ENCODE measurements around the gene C10orf105. TPM values are rescaled to one million over a fixed set of nuclear protein-coding genes. Genes with fewer than 3 reads are reported as not detected.

The C10orf105 gene, protein sequence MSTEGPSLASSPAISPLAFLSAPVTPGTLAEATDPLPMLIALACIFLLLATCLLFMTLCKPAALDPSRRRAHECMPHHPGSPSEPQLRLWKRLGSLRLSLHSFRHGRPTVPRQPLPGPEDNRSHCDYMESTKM
- total RNA-seq = 0.61 and 0.64 TPM in 2 replicates

GRCh38 chr10:71719464-71720201, at the start of gene C10orf105:
TSS of gene C10orf105 (minus strand) at chr10:71719778. CDS start at chr10:71716337, 3,441 bp downstream.
- intact Hi-C loops (cut with micrococcal nuclease) = no loop called here

DNA sequence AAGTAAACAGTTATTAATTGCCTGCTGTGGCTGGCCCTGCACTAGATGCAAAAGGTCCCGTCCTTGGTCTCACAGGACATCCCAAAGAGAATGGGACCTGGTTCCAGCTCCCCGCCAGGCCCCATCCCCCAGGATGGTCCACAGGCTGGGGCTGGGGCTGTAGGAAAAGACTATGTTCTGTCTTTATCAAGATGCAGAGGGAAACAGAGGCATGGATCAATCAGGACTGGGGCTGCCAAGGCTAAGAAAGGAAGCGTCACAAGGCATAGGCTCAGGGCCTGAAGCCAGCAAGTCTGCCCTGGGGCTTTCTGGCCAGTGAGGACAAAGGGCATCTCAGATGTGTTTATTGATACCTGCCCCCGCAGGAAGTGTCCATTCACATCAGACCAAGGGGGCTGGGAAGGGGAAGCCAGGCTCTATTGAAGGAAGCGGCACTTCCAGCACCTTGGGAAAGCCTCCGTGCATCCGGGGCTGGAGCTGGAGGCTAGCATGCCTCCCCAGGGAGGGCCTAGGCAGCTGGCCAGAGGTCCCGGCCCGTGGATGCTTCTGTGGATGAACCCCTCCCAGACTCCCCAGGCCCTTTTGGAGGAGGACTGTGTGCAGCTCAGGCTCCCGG, 48.0 kb upstream of the C10orf105 start:
- intact Hi-C loops (cut with micrococcal nuclease) = loop anchor here (1.0 to 2.0 kb wide), 4 partner anchors 40 to 449 kb away; partner anchors contain the start of genes PSAP and SLC29A3

DNA sequence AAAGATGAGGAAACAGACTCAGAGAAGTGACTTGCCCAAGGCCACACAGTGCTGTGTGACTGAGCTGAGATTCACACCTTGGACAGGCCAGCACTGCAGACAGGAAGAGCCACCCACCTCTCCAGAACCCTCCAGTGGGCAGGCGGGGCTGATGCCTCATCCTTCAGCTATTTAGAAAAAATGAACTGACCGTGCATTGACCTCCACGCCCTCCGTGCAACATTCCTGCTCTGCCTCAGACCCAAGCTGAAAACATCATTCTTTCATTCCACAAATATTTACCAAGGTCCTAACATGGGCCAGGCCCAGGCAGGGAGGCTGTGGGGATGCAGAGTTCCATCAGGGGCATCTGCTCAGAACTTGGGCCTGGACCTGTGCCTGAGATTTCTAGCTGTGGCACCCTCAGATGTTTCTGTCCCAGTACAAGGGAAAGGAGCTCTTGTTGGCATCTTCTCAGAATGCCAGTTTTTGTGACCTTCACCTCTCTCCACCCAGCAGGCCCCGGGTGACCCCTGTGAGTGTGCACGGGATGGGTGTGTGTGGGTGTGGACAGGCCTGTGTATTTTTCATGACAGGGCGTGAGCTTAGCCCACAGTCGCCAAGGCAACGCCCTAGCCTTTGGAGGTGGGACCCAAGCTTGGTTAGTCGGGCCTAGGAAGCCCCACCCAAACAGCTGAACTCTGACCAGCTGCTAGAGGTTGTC, 47.3 kb upstream of the C10orf105 start:
- intact Hi-C loops (cut with micrococcal nuclease) = no loop called here

DNA sequence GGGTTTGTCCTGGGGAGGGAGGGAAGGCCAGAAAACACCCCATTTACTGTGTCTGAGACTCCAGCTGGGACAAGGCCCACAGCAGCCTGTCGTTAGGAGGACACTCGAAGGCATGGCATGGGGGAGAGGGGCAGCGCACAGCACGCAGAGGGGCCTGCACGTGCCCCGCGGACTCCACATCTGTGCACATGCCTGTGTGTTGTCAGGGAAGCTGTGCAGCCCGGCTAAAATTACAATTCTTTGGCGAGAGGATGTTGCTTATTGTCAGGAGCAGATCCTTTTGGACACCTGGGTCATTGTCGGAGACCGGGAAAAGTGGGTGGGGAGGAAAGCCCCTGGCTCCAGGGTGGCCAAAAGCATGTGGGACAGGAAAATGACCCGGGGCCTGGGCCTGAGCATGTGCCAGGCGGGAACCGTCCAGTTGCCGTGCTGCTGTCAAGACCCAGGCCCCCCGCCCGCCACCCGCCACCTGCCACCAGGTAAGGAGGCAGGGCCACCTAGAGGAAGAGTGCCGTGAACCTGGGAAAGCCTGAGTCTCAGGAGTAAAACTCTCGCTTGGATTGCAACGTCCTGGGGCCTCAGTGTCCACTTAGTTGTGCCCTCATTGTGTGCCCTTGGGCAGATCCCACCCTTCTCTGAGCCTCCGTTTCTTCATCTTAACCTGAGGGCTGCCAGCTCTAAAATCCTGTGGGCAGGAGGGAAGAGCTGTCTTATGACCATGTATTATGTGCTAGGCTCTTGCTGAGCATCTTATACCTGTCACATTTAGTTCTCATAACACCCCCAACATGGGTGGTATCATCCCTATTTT, 46.5 kb upstream of the C10orf105 start:
- intact Hi-C loops (cut with micrococcal nuclease) = no loop called here

DNA sequence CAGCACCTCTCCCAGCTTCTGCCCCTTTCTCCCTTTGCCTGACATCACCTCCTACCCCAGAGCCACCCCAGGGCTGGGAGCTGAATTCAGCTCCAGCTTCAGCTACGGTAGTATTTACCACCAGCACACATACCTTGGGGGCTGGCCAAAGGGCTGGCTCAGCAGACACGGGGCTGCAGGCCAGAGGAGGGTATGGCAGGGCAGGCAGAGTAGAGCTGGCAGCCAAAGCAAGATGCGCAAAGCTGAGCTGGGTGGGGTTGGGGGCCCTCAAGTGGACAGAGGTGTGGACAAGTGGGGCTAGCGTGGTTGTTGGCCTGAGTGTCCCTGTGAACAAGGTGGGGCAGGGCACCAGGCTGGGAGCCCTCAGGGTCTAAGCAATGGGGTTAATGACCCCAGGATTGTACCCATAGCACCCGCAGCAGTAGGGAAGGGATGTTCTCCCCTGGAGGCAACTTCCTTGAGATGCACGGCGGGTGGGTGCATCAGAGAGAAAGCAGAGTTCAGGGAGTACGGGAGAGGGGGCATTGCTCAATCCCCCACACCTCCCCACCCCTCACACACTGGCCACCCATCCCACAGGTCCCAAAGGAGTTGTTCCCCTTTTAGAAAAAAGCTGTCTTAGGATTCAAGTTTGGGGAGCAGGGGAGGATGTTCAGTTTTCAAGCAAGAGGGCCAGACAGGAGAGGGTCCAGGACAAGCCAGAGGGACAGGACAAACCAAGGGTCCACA, 45.8 kb upstream of the C10orf105 start:
- intact Hi-C loops (cut with micrococcal nuclease) = no loop called here

DNA sequence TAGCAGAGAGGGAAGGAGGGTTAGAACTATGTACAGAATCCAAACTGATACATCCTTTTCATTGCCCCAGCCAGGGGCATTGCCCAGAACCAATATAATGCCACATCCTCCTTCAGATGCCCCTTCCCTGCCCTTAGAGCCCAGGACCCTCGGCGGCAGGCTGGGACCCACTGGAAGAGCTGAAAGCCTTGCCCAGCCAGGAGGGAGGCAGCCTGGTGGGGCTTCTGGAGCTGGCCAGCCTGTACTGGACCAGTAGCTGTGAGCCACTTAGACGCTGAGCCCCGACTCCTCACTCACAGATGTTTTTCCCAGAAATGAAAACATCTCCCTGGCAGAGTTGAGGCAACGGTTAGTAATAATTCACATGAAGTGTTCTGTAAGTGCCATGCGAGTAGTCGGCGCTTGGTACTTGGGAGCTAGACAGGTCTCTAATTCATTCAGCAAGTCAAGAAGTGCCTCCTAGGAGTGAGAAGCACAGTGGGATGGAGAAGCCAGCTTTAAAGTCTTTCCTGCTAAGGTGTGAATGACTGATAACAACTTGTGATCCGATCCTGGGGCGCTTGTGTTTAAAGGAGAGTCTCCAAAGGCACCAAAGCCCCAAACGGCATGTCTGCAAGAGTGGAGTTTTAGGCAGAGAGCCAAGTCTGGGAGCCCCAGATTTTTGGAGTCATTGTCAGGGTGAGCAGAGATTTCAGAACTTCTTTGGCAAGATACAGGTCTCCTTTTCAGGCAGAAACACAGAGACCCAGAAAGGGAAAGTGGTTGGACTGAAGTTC, 44.0 kb upstream of the C10orf105 start:
- intact Hi-C loops (cut with micrococcal nuclease) = no loop called here

DNA sequence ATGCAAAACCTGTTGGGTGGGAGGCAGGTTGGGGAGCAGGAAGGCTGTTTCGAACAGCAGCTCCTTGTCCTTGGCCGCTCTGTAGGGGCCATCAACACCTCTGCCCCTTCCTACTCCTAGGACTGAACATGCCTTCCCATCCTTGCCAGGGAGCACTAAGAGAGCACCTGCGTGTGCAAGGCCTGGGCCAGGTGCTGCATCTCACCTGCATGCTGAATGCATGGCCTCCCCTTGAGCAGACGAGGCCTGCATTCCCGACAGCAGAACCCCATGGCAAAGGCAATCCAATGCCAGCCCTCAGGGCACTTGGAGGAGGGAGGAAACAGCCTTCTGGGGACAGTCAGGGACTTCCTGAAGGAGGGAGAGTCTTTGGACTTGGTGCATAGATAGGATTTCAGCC, 42.7 kb upstream of the C10orf105 start:
- intact Hi-C loops (cut with micrococcal nuclease) = no loop called here

DNA sequence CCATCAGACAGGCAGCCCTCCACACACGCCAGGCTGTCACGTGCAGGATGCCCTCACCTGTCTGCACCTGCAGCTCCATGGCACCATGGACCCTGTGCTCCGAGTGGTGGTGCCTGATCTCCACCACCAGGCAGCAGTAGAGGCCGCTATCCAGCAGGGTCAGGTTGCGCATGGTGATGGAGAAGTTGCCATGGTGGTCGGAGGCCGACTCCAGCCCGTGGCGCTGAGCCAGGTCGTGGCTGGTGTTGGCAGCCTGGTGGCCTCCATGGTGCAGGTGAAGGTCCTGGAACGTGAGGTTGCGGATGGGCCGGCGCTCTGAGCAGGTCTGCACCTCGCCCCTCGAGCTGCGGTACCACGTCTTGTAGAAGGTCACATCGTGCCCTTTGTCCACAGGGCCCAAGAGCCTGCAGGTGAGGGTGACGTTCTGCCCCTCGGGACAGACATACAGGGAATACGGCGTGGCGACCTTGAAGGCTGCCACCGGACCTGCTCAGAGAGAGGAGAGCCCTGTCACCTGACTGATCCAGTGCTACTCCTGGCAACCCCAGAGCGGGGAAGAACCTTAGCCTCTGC, 42.0 kb upstream of the C10orf105 start:
- intact Hi-C loops (cut with micrococcal nuclease) = no loop called here

- intact Hi-C loops (cut with micrococcal nuclease) = no loop called here
These were observed 41.5 kb upstream of the C10orf105 start for GRCh38 chr10:71761105-71761511.

GRCh38 chr10:71757399-71757922, 37.9 kb upstream of the C10orf105 start:
- intact Hi-C loops (cut with micrococcal nuclease) = loop anchor here (2.0 kb wide), 1 partner anchor 15 kb away; the partner anchor contains the start of gene VSIR

DNA sequence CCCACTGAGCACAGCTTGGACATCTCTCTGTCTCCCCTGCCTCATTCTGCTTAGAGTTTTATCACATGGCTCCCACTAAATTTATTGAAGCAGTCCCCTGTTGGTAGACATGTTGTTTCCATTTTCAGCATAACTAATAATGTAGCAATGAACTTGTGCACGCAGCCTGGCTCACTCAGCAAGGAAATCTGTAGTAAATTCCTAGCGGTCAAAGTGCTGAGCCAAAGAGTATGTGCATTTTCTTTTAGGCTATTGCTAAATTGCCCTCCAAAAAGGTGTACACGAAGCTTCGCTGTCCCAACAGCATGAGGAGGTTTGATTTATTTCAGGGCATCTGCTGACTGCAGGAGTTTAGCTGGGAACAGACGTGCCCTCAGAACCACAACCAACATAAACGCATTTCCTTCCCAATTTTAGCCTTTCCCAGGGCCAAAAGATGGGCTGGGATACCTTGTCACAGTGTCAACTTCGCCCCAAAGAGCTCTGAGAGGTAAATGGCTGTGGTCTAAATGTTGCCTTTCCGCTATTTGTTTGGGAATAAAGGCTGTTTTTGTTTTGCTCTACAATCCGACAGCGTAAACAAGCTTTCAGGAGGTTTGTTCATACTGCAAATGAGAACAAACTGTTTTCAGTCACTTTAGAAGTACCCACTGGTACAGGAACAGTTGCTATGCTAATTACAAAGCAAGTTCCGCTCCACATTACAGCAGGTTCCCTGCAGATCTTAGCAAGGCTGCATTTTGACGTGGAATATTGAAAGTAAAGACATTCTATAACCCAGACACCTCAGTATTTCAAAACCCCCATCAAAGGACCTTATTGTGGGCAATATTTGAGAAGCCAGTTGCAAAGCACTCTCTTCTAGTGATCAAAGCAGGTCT, 37.0 kb upstream of the C10orf105 start:
- intact Hi-C loops (cut with micrococcal nuclease) = loop anchor here (2.0 kb wide), 1 partner anchor 16 kb away; the partner anchor contains the start of gene VSIR

DNA sequence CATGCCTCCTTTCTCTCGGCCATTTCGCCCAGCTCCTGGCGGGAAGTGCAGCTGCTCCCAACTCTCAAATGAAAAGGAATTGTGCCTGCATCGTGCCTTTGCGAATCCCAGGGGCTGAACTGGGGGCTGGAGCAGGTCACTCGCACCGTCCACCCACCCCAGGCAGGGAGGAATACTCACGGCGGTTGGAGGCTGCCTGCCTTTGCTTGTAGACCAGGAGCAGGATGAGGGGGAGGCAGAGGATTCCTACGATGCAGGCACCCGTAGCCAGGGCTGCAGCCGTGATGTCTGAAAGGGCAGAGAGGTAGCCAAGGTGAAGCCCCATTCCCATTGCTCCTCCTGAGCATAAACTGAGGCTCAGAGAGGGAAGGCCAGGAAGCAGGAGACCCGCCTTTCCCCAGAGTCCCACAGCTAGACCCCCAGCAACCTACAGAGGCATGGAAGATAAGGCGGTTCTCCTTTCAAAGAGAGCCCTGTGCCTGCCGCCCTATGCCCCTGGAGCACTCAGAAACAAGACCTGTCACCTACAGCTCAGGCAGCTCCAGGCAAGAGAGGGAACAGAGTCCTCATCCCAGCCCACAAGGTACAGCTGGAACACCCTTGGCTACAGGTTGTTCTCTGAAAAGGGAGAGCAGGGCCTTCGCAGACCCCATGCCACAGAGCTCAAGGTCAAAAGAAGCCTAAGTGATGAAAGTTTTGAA, 35.8 kb upstream of the C10orf105 start:
- intact Hi-C loops (cut with micrococcal nuclease) = no loop called here

GRCh38 chr10:71754562-71754961, 35.0 kb upstream of the C10orf105 start:
- intact Hi-C loops (cut with micrococcal nuclease) = no loop called here

- intact Hi-C loops (cut with micrococcal nuclease) = no loop called here
These were observed 34.5 kb upstream of the C10orf105 start for GRCh38 chr10:71753960-71754505.

- intact Hi-C loops (cut with micrococcal nuclease) = no loop called here
These were observed 33.7 kb upstream of the C10orf105 start for GRCh38 chr10:71753091-71753959.
